OCI-LY3 (cell line): ENCODE measurements around the gene UCP2.

Experiments
- EZH2phosphoT487 ChIP-seq: fragments of 200-600 bp; shearing (Covaris generic); IDR thresholded peaks from 2 replicates; pipeline ENCODE4 v1.6.1; 2018; ENCODE audit warnings: antibody characterized with exemption, mixed run types, low read depth
- TF ChIP-seq, protein P1 (sequence below): fragments of 200-600, 300-600 bp; sonication (generic); IDR thresholded peaks from 2 replicates; pipeline ENCODE4 v1.5.1; 2014; ENCODE audit warnings: antibody characterized with exemption, low read length, low read depth

DNA sequence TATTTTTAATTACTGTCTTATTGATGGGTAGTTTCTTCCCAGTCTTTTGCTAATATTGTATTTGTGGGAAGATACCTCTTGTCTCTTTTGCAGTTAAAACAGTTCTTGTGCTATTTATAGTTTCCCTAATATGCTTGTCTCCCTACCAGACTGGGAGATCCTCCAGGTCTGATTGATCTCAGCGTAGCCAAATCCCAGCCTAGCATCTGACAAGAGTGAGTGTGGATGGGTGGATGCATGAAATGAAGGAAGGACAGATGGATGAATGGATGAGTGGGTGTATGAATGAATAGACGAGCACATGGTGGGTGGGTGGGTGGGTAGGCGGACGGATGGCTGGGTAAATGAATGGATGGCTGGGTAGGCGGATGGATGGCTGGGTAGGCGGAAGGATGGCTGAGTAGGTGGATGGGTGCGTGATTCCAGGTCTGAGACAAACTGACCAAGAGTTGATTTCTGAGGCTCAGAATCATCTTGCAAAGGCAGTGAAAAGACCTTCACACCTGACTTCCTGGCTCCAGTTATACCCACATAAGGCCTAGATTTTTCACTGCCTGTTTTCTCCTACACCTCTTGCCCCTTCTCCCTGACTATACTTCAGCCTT is 20.4 kb downstream of the UCP2 start:
- TF ChIP-seq, protein P1, sequence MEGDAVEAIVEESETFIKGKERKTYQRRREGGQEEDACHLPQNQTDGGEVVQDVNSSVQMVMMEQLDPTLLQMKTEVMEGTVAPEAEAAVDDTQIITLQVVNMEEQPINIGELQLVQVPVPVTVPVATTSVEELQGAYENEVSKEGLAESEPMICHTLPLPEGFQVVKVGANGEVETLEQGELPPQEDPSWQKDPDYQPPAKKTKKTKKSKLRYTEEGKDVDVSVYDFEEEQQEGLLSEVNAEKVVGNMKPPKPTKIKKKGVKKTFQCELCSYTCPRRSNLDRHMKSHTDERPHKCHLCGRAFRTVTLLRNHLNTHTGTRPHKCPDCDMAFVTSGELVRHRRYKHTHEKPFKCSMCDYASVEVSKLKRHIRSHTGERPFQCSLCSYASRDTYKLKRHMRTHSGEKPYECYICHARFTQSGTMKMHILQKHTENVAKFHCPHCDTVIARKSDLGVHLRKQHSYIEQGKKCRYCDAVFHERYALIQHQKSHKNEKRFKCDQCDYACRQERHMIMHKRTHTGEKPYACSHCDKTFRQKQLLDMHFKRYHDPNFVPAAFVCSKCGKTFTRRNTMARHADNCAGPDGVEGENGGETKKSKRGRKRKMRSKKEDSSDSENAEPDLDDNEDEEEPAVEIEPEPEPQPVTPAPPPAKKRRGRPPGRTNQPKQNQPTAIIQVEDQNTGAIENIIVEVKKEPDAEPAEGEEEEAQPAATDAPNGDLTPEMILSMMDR: no peak
- no peak for TF ChIP-seq EZH2phosphoT487
